Liver (tissue), 9 donors: ENCODE measurements around the gene DAPP1. TPM values are rescaled to one million over a fixed set of nuclear protein-coding genes. Genes with fewer than 3 reads are reported as not detected.

Experiments used
- DNase-seq: peaks from one replicate; pipeline ENCODE4 v3.0.0-alpha.2; 2017; ENCODE audit warnings: low spot score
- H3K27ac ChIP-seq, 2 donors: one replicate each; pipeline ENCODE4 v1.7.0; 2013; ENCODE audit warnings: inconsistent platforms in 2 of 2, low read length in 2 of 2, control low read depth in 1 of 2, low read depth in 1 of 2, mild to moderate bottlenecking in 1 of 2
- H3K27me3 ChIP-seq, 4 donors: one replicate each; pipeline versions ENCODE4 v1.6.1 to v1.7.0; 2013; ENCODE audit warnings: low read length in 3 of 4, inconsistent platforms in 1 of 4, mild to moderate bottlenecking in 1 of 4, moderate library complexity in 1 of 4; ENCODE audit not compliant: control insufficient read depth in 4 of 4, insufficient read depth in 4 of 4
- H3K36me3 ChIP-seq, 4 donors: one replicate each; pipeline versions ENCODE4 v1.6.1 to v1.7.0; 2013; ENCODE audit warnings: low read length in 3 of 4, mild to moderate bottlenecking in 3 of 4, low read depth in 1 of 4, moderate library complexity in 1 of 4; ENCODE audit not compliant: control insufficient read depth in 4 of 4, insufficient read depth in 3 of 4
- H3K4me1 ChIP-seq, 4 donors: one replicate each; pipeline versions ENCODE4 v1.6.1 to v1.7.0; 2013; ENCODE audit warnings: low read length in 3 of 4, mild to moderate bottlenecking in 3 of 4, moderate library complexity in 1 of 4; ENCODE audit not compliant: control insufficient read depth in 4 of 4, insufficient read depth in 4 of 4
- H3K4me3 ChIP-seq, 3 donors: one replicate each; pipeline versions ENCODE4 v1.6.1 to v1.7.0; 2013; ENCODE audit warnings: low read length in 3 of 3, control low read depth in 1 of 3, low read depth in 1 of 3, mild to moderate bottlenecking in 1 of 3
- H3K9ac ChIP-seq, 2 donors: one replicate each; pipeline ENCODE4 v1.7.0; 2013; ENCODE audit warnings: low read length in 2 of 2, mild to moderate bottlenecking in 2 of 2, moderate library complexity in 2 of 2, control low read depth in 1 of 2, low read depth in 1 of 2
- H3K9me3 ChIP-seq, 4 donors: one replicate each; pipeline versions ENCODE4 v1.6.1 to v1.7.0; 2013; ENCODE audit warnings: low read length in 3 of 4; ENCODE audit not compliant: control insufficient read depth in 4 of 4
- ATF3 ChIP-seq: IDR thresholded peaks from 2 replicates; pipeline ENCODE4 v1.6.1; 2016; ENCODE audit warnings: antibody characterized with exemption
- CTCF ChIP-seq: fragments of 150-350 bp; IDR thresholded peaks from 2 replicates; pipeline ENCODE4 v1.5.1; 2017; ENCODE audit warnings: improper control_type of control experiment, low read depth, low read length; ENCODE audit not compliant: missing input control
- EGR1 ChIP-seq, 2 donors: IDR thresholded peaks; 2 replicates each; pipeline ENCODE4 v1.6.1; 2016 to 2018; ENCODE audit warnings: antibody characterized with exemption in 2 of 2, low read depth in 2 of 2
- FOXA1 ChIP-seq: IDR thresholded peaks from 2 replicates; pipeline ENCODE4 v1.6.1; 2016; ENCODE audit warnings: antibody characterized with exemption
- FOXA2 ChIP-seq: IDR thresholded peaks from 2 replicates; pipeline ENCODE4 v1.6.1; 2016; ENCODE audit warnings: antibody characterized with exemption
- GABPA ChIP-seq, 2 donors: IDR thresholded peaks in 1 of 2; conservative IDR thresholded peaks in 1 of 2; 2 replicates each; pipeline ENCODE4 v1.6.1; 2016; ENCODE audit warnings: antibody characterized with exemption in 2 of 2, mild to moderate bottlenecking in 1 of 2, moderate library complexity in 1 of 2
- HNF4A ChIP-seq, 2 donors: conservative IDR thresholded peaks; 2 replicates each; pipeline ENCODE4 v1.6.1; 2016; ENCODE audit warnings: antibody characterized with exemption in 2 of 2, mild to moderate bottlenecking in 2 of 2
- HNF4G ChIP-seq: IDR thresholded peaks from 2 replicates; pipeline ENCODE4 v1.6.1; 2016; ENCODE audit warnings: antibody characterized with exemption
- JUND ChIP-seq, 2 donors: IDR thresholded peaks; 2 replicates each; pipeline ENCODE4 v1.6.1; 2016; ENCODE audit warnings: antibody characterized with exemption in 2 of 2
- MAX ChIP-seq: IDR thresholded peaks from 2 replicates; pipeline ENCODE4 v1.6.1; 2016; ENCODE audit warnings: antibody characterized with exemption
- NR2F2 ChIP-seq: IDR thresholded peaks from 2 replicates; pipeline ENCODE4 v1.6.1; 2016; ENCODE audit warnings: antibody characterized with exemption
- RAD21 ChIP-seq, 2 donors: IDR thresholded peaks; 2 replicates each; pipeline ENCODE4 v1.6.1; 2016; ENCODE audit warnings: antibody characterized with exemption in 2 of 2, mild to moderate bottlenecking in 2 of 2
- REST ChIP-seq: IDR thresholded peaks from 2 replicates; pipeline ENCODE4 v1.6.1; 2016; ENCODE audit warnings: antibody characterized with exemption, mild to moderate bottlenecking
- RXRA ChIP-seq, 2 donors: IDR thresholded peaks; 2 replicates each; pipeline ENCODE4 v1.6.1; 2017 to 2018; ENCODE audit warnings: antibody characterized with exemption in 2 of 2, mild to moderate bottlenecking in 1 of 2
- SP1 ChIP-seq: IDR thresholded peaks from 2 replicates; pipeline ENCODE4 v1.6.1; 2018; ENCODE audit warnings: antibody characterized with exemption, mild to moderate bottlenecking
- TAF1 ChIP-seq: conservative IDR thresholded peaks from 2 replicates; pipeline ENCODE4 v1.6.1; 2016; ENCODE audit warnings: antibody characterized with exemption, mild to moderate bottlenecking
- YY1 ChIP-seq: IDR thresholded peaks from 2 replicates; pipeline ENCODE4 v1.6.1; 2016; ENCODE audit warnings: antibody characterized with exemption, mild to moderate bottlenecking
- ZBTB33 ChIP-seq: IDR thresholded peaks from 2 replicates; pipeline ENCODE4 v1.6.1; 2016; ENCODE audit warnings: antibody characterized with exemption
- WGBS: extraction: QIAGEN DNeasy Blood & Tissue Kit; methylation state at CpG from one replicate; pipeline ENCODE4 v1.1.7; 2013; 5-methylcytosine and 5-hydroxymethylcytosine counted together
- polyA plus RNA-seq, 2 donors: library from polyadenylated mRNA; stranded (reverse) in 1 of 2; unstranded in 1 of 2; fragments of 200-250 nt in 1 of 2; fragments of >200 nt in 1 of 2; fragmentation: Nextera tagmentation in 1 of 2; extraction: Ambion mirVana in 1 of 2; gene quantifications; one replicate each; pipeline versions ENCODE4 v1.2.1 to v1.2.3, GENCODE V29; 2013 to 2015
- total RNA-seq, 2 donors: library from RNA; depleted of rRNA; stranded (reverse); fragments of >200 nt; gene quantifications; one replicate each; pipeline ENCODE4 v1.2.3, GENCODE V29; 2014
- donor health status: healthy.
- donor health status: healthy.
- donor health status: healthy.
- donor health status: healthy.
- donor health status: healthy.

DAPP1 gene
- total and polyA plus RNA-seq, 4 donors, result 0.53 to 4.8 (median 0.91) TPM

- H3K9ac ChIP-seq, result no peak overlapping the region
- no peak overlapping the region for H3K4me3 ChIP-seq
- no peak overlapping the region for H3K27ac ChIP-seq
- WGBS, result 89% methylated on average over 3 of the region's 3 CpGs
- TF ChIP-seq FOXA1 (no peak), HNF4G (no peak), RAD21 (IDR thresholded peaks at IDR 0.05) (no peak), ATF3 (no peak), YY1 (no peak), TAF1 (no peak), ZBTB33 (no peak), EGR1 (IDR thresholded peaks at IDR 0.05; ENCODE audit: low read depth in 2 of 2) (no peak), FOXA2 (no peak), MAX (no peak), SP1 (no peak), HNF4A (conservative IDR thresholded peaks at IDR 0.05) (no peak), RXRA (IDR thresholded peaks at IDR 0.05) (no peak), CTCF (no peak), REST (no peak), JUND (IDR thresholded peaks at IDR 0.05) (no peak), GABPA (IDR thresholded peaks at IDR 0.05 in 1 of 2, conservative IDR thresholded peaks at IDR 0.05 in 1 of 2) (no peak), NR2F2 (no peak)
- H3K36me3 ChIP-seq, result no peaks in the 10 kb centered on the region
- H3K9me3 ChIP-seq, result no peaks in the 10 kb centered on the region
- no peak for DNase-seq
- no peaks in the 10 kb centered on the region for H3K4me1 ChIP-seq
- H3K27me3 ChIP-seq, result no peaks in the 10 kb centered on the region
Measured at GRCh38 chr4:99801005-99801699, 15.5 kb upstream of the DAPP1 start.
